Duodenal mucosa (tissue), 2 donors: ENCODE data around the gene TRDN.

Experiments
- H3K27ac ChIP-seq: one replicate; pipeline ENCODE4 v1.7.0; 2013; ENCODE audit warnings: low read depth, low read length
- H3K27me3 ChIP-seq, 2 donors: one replicate each; pipeline ENCODE4 v1.7.0; 2013; ENCODE audit warnings: low read length in 2 of 2, control low read depth in 1 of 2; ENCODE audit not compliant: insufficient read depth in 2 of 2, control insufficient read depth in 1 of 2
- H3K36me3 ChIP-seq, 2 donors: one replicate each; pipeline ENCODE4 v1.7.0; 2013; ENCODE audit warnings: low read length in 2 of 2, control low read depth in 1 of 2; ENCODE audit not compliant: insufficient read depth in 2 of 2, control insufficient read depth in 1 of 2
- H3K4me1 ChIP-seq, 2 donors: one replicate each; pipeline ENCODE4 v1.7.0; 2013; ENCODE audit warnings: low read length in 2 of 2, control low read depth in 1 of 2; ENCODE audit not compliant: insufficient read depth in 2 of 2, control insufficient read depth in 1 of 2
- H3K4me3 ChIP-seq, 2 donors: one replicate each; pipeline ENCODE4 v1.7.0; 2013; ENCODE audit warnings: low read length in 2 of 2, low read depth in 1 of 2
- H3K9ac ChIP-seq, 2 donors: one replicate each; pipeline ENCODE4 v1.7.0; 2013; ENCODE audit warnings: low read length in 2 of 2, low read depth in 1 of 2
- H3K9me3 ChIP-seq, 2 donors: one replicate each; pipeline ENCODE4 v1.7.0; 2013; ENCODE audit warnings: low read length in 2 of 2, control low read depth in 1 of 2; ENCODE audit not compliant: control insufficient read depth in 1 of 2

TRDN gene

GRCh38 chr6:123434186-123434585 lies 202.6 kb downstream of the TRDN start:
- Histone ChIP-seq H3K9ac (no peak overlapping the region), H3K4me3 (no peak overlapping the region), H3K27me3 (no peaks in the 10 kb centered on the region), H3K9me3 (no peaks in the 10 kb centered on the region), H3K4me1 (no peaks in the 10 kb centered on the region), H3K36me3 (no peaks in the 10 kb centered on the region), H3K27ac (no peak overlapping the region)

DNA sequence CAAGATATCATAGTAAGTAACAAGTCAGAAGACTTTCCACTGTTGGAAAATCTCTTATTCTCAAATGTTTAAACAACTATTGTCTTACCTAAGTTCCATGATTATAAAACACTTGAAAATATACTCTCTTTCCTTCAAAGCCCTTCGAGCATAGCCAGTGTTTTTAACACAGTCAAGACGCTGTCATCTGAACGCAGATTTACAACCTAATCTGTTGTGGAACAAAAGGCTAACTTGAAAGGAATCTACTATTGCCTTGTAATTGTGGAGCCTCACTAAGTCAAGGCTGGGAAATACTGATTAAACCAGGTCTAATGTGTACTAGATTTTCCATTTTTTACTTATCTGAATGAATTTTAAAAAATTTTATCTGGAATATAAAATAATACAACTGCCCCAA lies 205.8 kb downstream of the TRDN start:
- Histone ChIP-seq H3K27me3 (no peaks in the 10 kb centered on the region), H3K4me3 (no peak overlapping the region), H3K36me3 (no peaks in the 10 kb centered on the region), H3K9ac (no peak overlapping the region), H3K27ac (no peak overlapping the region), H3K4me1 (no peaks in the 10 kb centered on the region), H3K9me3 (no peaks in the 10 kb centered on the region)

DNA sequence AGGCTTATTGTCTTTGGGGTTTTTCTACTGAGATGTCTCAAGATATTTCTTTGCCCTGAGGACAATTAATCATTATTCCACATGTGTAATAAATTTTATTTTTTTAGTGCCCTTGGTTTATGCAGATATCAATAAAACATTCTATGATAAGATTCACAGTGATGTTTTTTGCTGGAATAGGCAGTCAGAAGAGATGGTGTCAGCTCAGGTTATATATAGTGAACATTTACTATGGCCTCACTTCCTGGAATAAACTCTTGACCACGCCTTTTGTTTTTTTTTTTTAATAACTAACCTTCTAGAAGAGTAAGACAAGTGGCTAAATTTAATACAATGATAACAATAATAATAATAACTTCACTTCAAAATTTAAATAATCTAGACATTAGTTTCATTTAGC lies 209.7 kb downstream of the TRDN start:
- Histone ChIP-seq H3K9me3 (no peaks in the 10 kb centered on the region), H3K27ac (no peak overlapping the region), H3K4me3 (no peak overlapping the region), H3K36me3 (no peaks in the 10 kb centered on the region), H3K9ac (no peak overlapping the region), H3K4me1 (no peaks in the 10 kb centered on the region), H3K27me3 (no peaks in the 10 kb centered on the region)

GRCh38 chr6:123423130-123423529 lies 213.6 kb downstream of the TRDN start:
- no peak overlapping the region for H3K27ac ChIP-seq
- no peaks in the 10 kb centered on the region for H3K4me1 ChIP-seq
- no peaks in the 10 kb centered on the region for H3K9me3 ChIP-seq
- no peak overlapping the region for H3K4me3 ChIP-seq
- no peak overlapping the region for H3K9ac ChIP-seq
- H3K36me3 ChIP-seq, result no peaks in the 10 kb centered on the region
- H3K27me3 ChIP-seq, result no peaks in the 10 kb centered on the region

- Histone ChIP-seq H3K9ac (no peak overlapping the region), H3K27me3 (no peaks in the 10 kb centered on the region), H3K27ac (no peak overlapping the region), H3K4me3 (no peak overlapping the region), H3K4me1 (no peaks in the 10 kb centered on the region), H3K36me3 (no peaks in the 10 kb centered on the region), H3K9me3 (no peaks in the 10 kb centered on the region)
Observed at GRCh38 chr6:123420512-123420911, 216.2 kb downstream of the TRDN start.

DNA sequence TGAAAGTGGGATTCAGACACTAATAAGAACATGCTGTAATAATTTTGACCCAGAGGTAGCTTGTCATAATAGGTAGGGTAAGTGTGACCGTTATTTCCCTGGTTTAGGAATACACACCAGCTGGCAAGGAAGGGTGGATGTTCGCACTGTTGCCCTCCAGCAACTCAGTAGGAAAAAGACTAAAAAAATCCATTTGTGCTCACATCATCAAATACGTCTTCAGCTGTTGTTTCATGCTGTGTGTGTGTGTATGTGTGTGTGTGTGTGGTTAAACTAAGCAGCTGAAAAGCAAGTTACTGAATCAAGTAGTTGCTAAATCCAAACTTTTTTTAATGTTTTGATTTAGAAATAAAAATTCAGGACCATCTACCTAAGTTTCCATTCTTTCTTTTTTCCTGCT lies 218.7 kb downstream of the TRDN start:
- Histone ChIP-seq H3K27me3 (no peaks in the 10 kb centered on the region), H3K9me3 (no peaks in the 10 kb centered on the region), H3K27ac (no peak overlapping the region), H3K9ac (no peak overlapping the region), H3K4me1 (no peaks in the 10 kb centered on the region), H3K36me3 (no peaks in the 10 kb centered on the region), H3K4me3 (no peak overlapping the region)

GRCh38 chr6:123417535-123417934 lies 219.2 kb downstream of the TRDN start:
- H3K27ac ChIP-seq, result no peak overlapping the region
- no peak overlapping the region for H3K4me3 ChIP-seq
- H3K4me1 ChIP-seq, result no peaks in the 10 kb centered on the region
- no peaks in the 10 kb centered on the region for H3K36me3 ChIP-seq
- no peaks in the 10 kb centered on the region for H3K27me3 ChIP-seq
- no peaks in the 10 kb centered on the region for H3K9me3 ChIP-seq
- no peak overlapping the region for H3K9ac ChIP-seq

GRCh38 chr6:123415844-123416468 lies 220.8 kb downstream of the TRDN start:
- Histone ChIP-seq H3K9ac (no peak overlapping the region), H3K27me3 (no peaks in the 10 kb centered on the region), H3K4me1 (no peaks in the 10 kb centered on the region), H3K9me3 (no peaks in the 10 kb centered on the region), H3K27ac (no peak overlapping the region), H3K4me3 (no peak overlapping the region), H3K36me3 (no peaks in the 10 kb centered on the region)

DNA sequence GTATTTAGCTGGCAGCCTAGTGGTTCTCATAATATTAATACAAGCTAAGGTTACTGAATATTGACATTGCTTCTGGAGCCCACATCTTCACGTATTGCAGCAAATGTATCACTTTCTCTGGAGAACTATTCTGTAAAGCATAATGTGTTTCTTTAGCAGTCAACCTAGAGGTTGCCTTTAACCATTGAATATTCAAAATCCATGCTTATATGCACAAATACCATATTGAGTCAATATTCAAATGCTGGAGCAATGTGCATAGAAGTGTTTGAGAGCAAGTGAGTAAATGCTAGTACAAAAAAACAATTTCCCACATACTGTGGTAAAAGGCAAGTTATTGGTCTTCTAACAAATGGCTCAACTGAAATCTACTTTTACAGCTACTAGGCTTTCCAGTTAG lies 231.8 kb downstream of the TRDN start:
- no peaks in the 10 kb centered on the region for H3K9me3 ChIP-seq
- no peaks in the 10 kb centered on the region for H3K27me3 ChIP-seq
- no peaks in the 10 kb centered on the region for H3K36me3 ChIP-seq
- no peak overlapping the region for H3K4me3 ChIP-seq
- no peaks in the 10 kb centered on the region for H3K4me1 ChIP-seq
- H3K27ac ChIP-seq, result no peak overlapping the region
- H3K9ac ChIP-seq, result no peak overlapping the region

DNA sequence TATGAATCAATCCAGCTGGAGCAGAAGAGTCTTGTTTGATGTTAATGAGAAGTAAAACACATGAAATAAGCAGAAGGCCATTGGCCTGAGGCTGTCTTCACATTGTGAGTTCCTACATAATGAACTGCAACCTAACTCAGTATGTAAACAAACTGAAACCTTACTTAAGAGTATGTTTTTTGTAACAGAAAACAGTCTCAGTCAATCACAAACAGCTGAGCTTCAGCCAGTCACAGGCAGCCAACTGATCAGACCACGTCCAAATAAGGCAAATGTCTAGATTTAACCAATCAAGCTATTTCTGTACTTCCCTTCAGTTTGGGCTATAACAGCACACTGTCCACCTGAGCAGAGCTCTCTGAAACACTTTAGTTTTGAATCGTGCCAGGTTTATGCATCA lies 234.7 kb downstream of the TRDN start:
- Histone ChIP-seq H3K9ac (no peak overlapping the region), H3K36me3 (no peaks in the 10 kb centered on the region), H3K9me3 (no peaks in the 10 kb centered on the region), H3K4me1 (no peaks in the 10 kb centered on the region), H3K27me3 (no peaks in the 10 kb centered on the region), H3K4me3 (no peak overlapping the region), H3K27ac (no peak overlapping the region)

DNA sequence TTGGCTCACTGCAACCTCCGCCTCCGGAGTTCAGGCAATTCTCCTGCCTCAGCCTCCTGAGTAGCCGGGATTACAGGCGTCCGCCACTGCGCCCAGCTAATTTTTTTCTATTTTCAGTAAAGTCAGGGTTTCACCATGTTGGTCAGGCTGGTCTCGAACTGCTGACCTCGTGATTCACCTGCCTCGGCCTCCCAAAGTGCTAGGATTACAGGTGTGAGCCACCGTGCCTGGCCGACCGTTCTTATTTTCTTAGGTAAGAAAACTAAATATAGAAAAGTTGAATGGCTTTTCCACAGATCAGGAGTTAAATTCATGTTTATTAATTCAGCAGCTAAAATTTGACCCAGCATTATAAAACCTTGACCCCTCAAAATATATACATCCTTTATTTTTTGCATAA lies 238.7 kb downstream of the TRDN start:
- Histone ChIP-seq H3K36me3 (no peaks in the 10 kb centered on the region), H3K9me3 (no peaks in the 10 kb centered on the region), H3K4me3 (no peak overlapping the region)

More for the DNA sequence above, 238.7 kb downstream of the TRDN start:
- H3K4me1 ChIP-seq, result no peaks in the 10 kb centered on the region
- no peak overlapping the region for H3K9ac ChIP-seq
- no peak overlapping the region for H3K27ac ChIP-seq
- H3K27me3 ChIP-seq, result no peaks in the 10 kb centered on the region
